Liver (tissue), 9 donors: ENCODE measurements around the gene SCGB3A1. TPM values are rescaled to one million over a fixed set of nuclear protein-coding genes. Genes with fewer than 3 reads are reported as not detected.

Source experiments
- DNase-seq: peaks from one replicate; pipeline ENCODE4 v3.0.0-alpha.2; 2017; ENCODE audit warnings: low spot score
- H3K27ac ChIP-seq, 2 donors: one replicate each; pipeline ENCODE4 v1.7.0; 2013; ENCODE audit warnings: inconsistent platforms in 2 of 2, low read length in 2 of 2, control low read depth in 1 of 2, low read depth in 1 of 2, mild to moderate bottlenecking in 1 of 2
- H3K27me3 ChIP-seq, 4 donors: one replicate each; pipeline versions ENCODE4 v1.6.1 to v1.7.0; 2013; ENCODE audit warnings: low read length in 3 of 4, inconsistent platforms in 1 of 4, mild to moderate bottlenecking in 1 of 4, moderate library complexity in 1 of 4; ENCODE audit not compliant: control insufficient read depth in 4 of 4, insufficient read depth in 4 of 4
- H3K36me3 ChIP-seq, 4 donors: one replicate each; pipeline versions ENCODE4 v1.6.1 to v1.7.0; 2013; ENCODE audit warnings: low read length in 3 of 4, mild to moderate bottlenecking in 3 of 4, low read depth in 1 of 4, moderate library complexity in 1 of 4; ENCODE audit not compliant: control insufficient read depth in 4 of 4, insufficient read depth in 3 of 4
- H3K4me1 ChIP-seq, 4 donors: one replicate each; pipeline versions ENCODE4 v1.6.1 to v1.7.0; 2013; ENCODE audit warnings: low read length in 3 of 4, mild to moderate bottlenecking in 3 of 4, moderate library complexity in 1 of 4; ENCODE audit not compliant: control insufficient read depth in 4 of 4, insufficient read depth in 4 of 4
- H3K4me3 ChIP-seq, 3 donors: one replicate each; pipeline versions ENCODE4 v1.6.1 to v1.7.0; 2013; ENCODE audit warnings: low read length in 3 of 3, control low read depth in 1 of 3, low read depth in 1 of 3, mild to moderate bottlenecking in 1 of 3
- H3K9ac ChIP-seq, 2 donors: one replicate each; pipeline ENCODE4 v1.7.0; 2013; ENCODE audit warnings: low read length in 2 of 2, mild to moderate bottlenecking in 2 of 2, moderate library complexity in 2 of 2, control low read depth in 1 of 2, low read depth in 1 of 2
- H3K9me3 ChIP-seq, 4 donors: one replicate each; pipeline versions ENCODE4 v1.6.1 to v1.7.0; 2013; ENCODE audit warnings: low read length in 3 of 4; ENCODE audit not compliant: control insufficient read depth in 4 of 4
- ATF3 ChIP-seq: IDR thresholded peaks from 2 replicates; pipeline ENCODE4 v1.6.1; 2016; ENCODE audit warnings: antibody characterized with exemption
- CTCF ChIP-seq: fragments of 150-350 bp; IDR thresholded peaks from 2 replicates; pipeline ENCODE4 v1.5.1; 2017; ENCODE audit warnings: improper control_type of control experiment, low read depth, low read length; ENCODE audit not compliant: missing input control
- EGR1 ChIP-seq, 2 donors: IDR thresholded peaks; 2 replicates each; pipeline ENCODE4 v1.6.1; 2016 to 2018; ENCODE audit warnings: antibody characterized with exemption in 2 of 2, low read depth in 2 of 2
- FOXA1 ChIP-seq: IDR thresholded peaks from 2 replicates; pipeline ENCODE4 v1.6.1; 2016; ENCODE audit warnings: antibody characterized with exemption
- FOXA2 ChIP-seq: IDR thresholded peaks from 2 replicates; pipeline ENCODE4 v1.6.1; 2016; ENCODE audit warnings: antibody characterized with exemption
- GABPA ChIP-seq, 2 donors: IDR thresholded peaks in 1 of 2; conservative IDR thresholded peaks in 1 of 2; 2 replicates each; pipeline ENCODE4 v1.6.1; 2016; ENCODE audit warnings: antibody characterized with exemption in 2 of 2, mild to moderate bottlenecking in 1 of 2, moderate library complexity in 1 of 2
- HNF4A ChIP-seq, 2 donors: conservative IDR thresholded peaks; 2 replicates each; pipeline ENCODE4 v1.6.1; 2016; ENCODE audit warnings: antibody characterized with exemption in 2 of 2, mild to moderate bottlenecking in 2 of 2
- HNF4G ChIP-seq: IDR thresholded peaks from 2 replicates; pipeline ENCODE4 v1.6.1; 2016; ENCODE audit warnings: antibody characterized with exemption
- JUND ChIP-seq, 2 donors: IDR thresholded peaks; 2 replicates each; pipeline ENCODE4 v1.6.1; 2016; ENCODE audit warnings: antibody characterized with exemption in 2 of 2
- MAX ChIP-seq: IDR thresholded peaks from 2 replicates; pipeline ENCODE4 v1.6.1; 2016; ENCODE audit warnings: antibody characterized with exemption
- NR2F2 ChIP-seq: IDR thresholded peaks from 2 replicates; pipeline ENCODE4 v1.6.1; 2016; ENCODE audit warnings: antibody characterized with exemption
- RAD21 ChIP-seq, 2 donors: IDR thresholded peaks; 2 replicates each; pipeline ENCODE4 v1.6.1; 2016; ENCODE audit warnings: antibody characterized with exemption in 2 of 2, mild to moderate bottlenecking in 2 of 2
- REST ChIP-seq: IDR thresholded peaks from 2 replicates; pipeline ENCODE4 v1.6.1; 2016; ENCODE audit warnings: antibody characterized with exemption, mild to moderate bottlenecking
- RXRA ChIP-seq, 2 donors: IDR thresholded peaks; 2 replicates each; pipeline ENCODE4 v1.6.1; 2017 to 2018; ENCODE audit warnings: antibody characterized with exemption in 2 of 2, mild to moderate bottlenecking in 1 of 2
- SP1 ChIP-seq: IDR thresholded peaks from 2 replicates; pipeline ENCODE4 v1.6.1; 2018; ENCODE audit warnings: antibody characterized with exemption, mild to moderate bottlenecking
- TAF1 ChIP-seq: conservative IDR thresholded peaks from 2 replicates; pipeline ENCODE4 v1.6.1; 2016; ENCODE audit warnings: antibody characterized with exemption, mild to moderate bottlenecking
- YY1 ChIP-seq: IDR thresholded peaks from 2 replicates; pipeline ENCODE4 v1.6.1; 2016; ENCODE audit warnings: antibody characterized with exemption, mild to moderate bottlenecking
- ZBTB33 ChIP-seq: IDR thresholded peaks from 2 replicates; pipeline ENCODE4 v1.6.1; 2016; ENCODE audit warnings: antibody characterized with exemption
- WGBS: extraction: QIAGEN DNeasy Blood & Tissue Kit; methylation state at CpG from one replicate; pipeline ENCODE4 v1.1.7; 2013; 5-methylcytosine and 5-hydroxymethylcytosine counted together
- polyA plus RNA-seq, 2 donors: library from polyadenylated mRNA; stranded (reverse) in 1 of 2; unstranded in 1 of 2; fragments of 200-250 nt in 1 of 2; fragments of >200 nt in 1 of 2; fragmentation: Nextera tagmentation in 1 of 2; extraction: Ambion mirVana in 1 of 2; gene quantifications; one replicate each; pipeline versions ENCODE4 v1.2.1 to v1.2.3, GENCODE V29; 2013 to 2015
- total RNA-seq, 2 donors: library from RNA; depleted of rRNA; stranded (reverse); fragments of >200 nt; gene quantifications; one replicate each; pipeline ENCODE4 v1.2.3, GENCODE V29; 2014
- donor health status: healthy.
- donor health status: healthy.
- donor health status: healthy.
- donor health status: healthy.
- donor health status: healthy.

Gene SCGB3A1
- total and polyA plus RNA-seq, 4 donors: 1.5 TPM; not detected in 2

- no peak overlapping the region for H3K4me3 ChIP-seq
- H3K9ac ChIP-seq: no peak overlapping the region
- DNase-seq: no peak
- H3K36me3 ChIP-seq: no peaks in the 10 kb centered on the region
- 91% methylated on average over 22 of the region's 22 CpGs for WGBS
- H3K27ac ChIP-seq: no peak overlapping the region
- no peaks in the 10 kb centered on the region for H3K27me3 ChIP-seq
- TF ChIP-seq NR2F2 (no peak), ZBTB33 (no peak), CTCF (no peak), HNF4G (no peak), RAD21 (IDR thresholded peaks at IDR 0.05) (no peak), FOXA1 (no peak), EGR1 (IDR thresholded peaks at IDR 0.05; ENCODE audit: low read depth in 2 of 2) (no peak), MAX (no peak), HNF4A (conservative IDR thresholded peaks at IDR 0.05) (no peak), ATF3 (no peak), GABPA (IDR thresholded peaks at IDR 0.05 in 1 of 2, conservative IDR thresholded peaks at IDR 0.05 in 1 of 2) (no peak), SP1 (no peak), REST (no peak), TAF1 (no peak), RXRA (IDR thresholded peaks at IDR 0.05) (no peak), FOXA2 (no peak)
- H3K4me1 ChIP-seq: no peaks in the 10 kb centered on the region
- no peaks in the 10 kb centered on the region for H3K9me3 ChIP-seq
Measured at GRCh38 chr5:180630426-180630825, 39.1 kb upstream of the SCGB3A1 start.

GRCh38 chr5:180629831-180630382 is 38.6 kb upstream of the SCGB3A1 start:
- H3K36me3 ChIP-seq: no peaks in the 10 kb centered on the region
- H3K27ac ChIP-seq: no peak overlapping the region
- no peaks in the 10 kb centered on the region for H3K4me1 ChIP-seq
- no peak for DNase-seq
- H3K27me3 ChIP-seq: no peaks in the 10 kb centered on the region
- H3K9me3 ChIP-seq: no peaks in the 10 kb centered on the region
- no peak overlapping the region for H3K9ac ChIP-seq
- 88% methylated on average over 25 of the region's 25 CpGs for WGBS
- H3K4me3 ChIP-seq: no peak overlapping the region
- TF ChIP-seq ATF3 (no peak), YY1 (no peak), HNF4G (no peak), ZBTB33 (no peak), RXRA (IDR thresholded peaks at IDR 0.05) (no peak), FOXA1 (no peak), FOXA2 (no peak), JUND (IDR thresholded peaks at IDR 0.05) (no peak), TAF1 (no peak), MAX (no peak), CTCF (no peak), RAD21 (IDR thresholded peaks at IDR 0.05) (no peak), NR2F2 (no peak)
